MM.1S (cell line): ENCODE measurements around the gene LOX.

Experiments used
- DNase-seq: peaks from one replicate; pipeline ENCODE4 v3.0.0-alpha.2; 2015
- H2AFZ ChIP-seq: fragments of 300-600 bp; sonication (generic); 2 replicates; pipeline ENCODE4 v1.6.0; 2016; ENCODE audit warnings: antibody characterized with exemption, low read length
- H3F3A ChIP-seq: fragments of 300-600 bp; sonication (generic); 2 replicates; pipeline ENCODE4 v1.6.1; 2016; ENCODE audit warnings: mild to moderate bottlenecking, antibody characterized with exemption, low read length, moderate library complexity, mixed read lengths; ENCODE audit not compliant: insufficient read depth
- H3K27ac ChIP-seq: fragments of 300-600 bp; sonication (generic); 2 replicates; pipeline ENCODE4 v1.5.1; 2016; ENCODE audit warnings: mild to moderate bottlenecking, low read length
- H3K27me3 ChIP-seq: fragments of 300-600 bp; sonication (generic); replicated peaks from 2 replicates; pipeline ENCODE4 v1.6.0; 2016; ENCODE audit warnings: low read length; ENCODE audit not compliant: insufficient read depth
- H3K36me3 ChIP-seq: fragments of 300-600 bp; sonication (generic); replicated peaks from 2 replicates; pipeline ENCODE4 v1.6.1; 2016; ENCODE audit warnings: mild to moderate bottlenecking, low read length, mixed read lengths; ENCODE audit not compliant: insufficient read depth
- H3K4me1 ChIP-seq: fragments of 300-600 bp; sonication (generic); 2 replicates; pipeline ENCODE4 v1.6.1; 2016; ENCODE audit warnings: low read length, mixed read lengths
- H3K4me2 ChIP-seq: fragments of 300-600 bp; sonication (generic); 2 replicates; pipeline ENCODE4 v1.6.0; 2016; ENCODE audit warnings: low read depth, low read length
- H3K4me3 ChIP-seq: fragments of 300-600 bp; sonication (generic); 2 replicates; pipeline ENCODE4 v1.5.1; 2016; ENCODE audit warnings: low read length, mixed read lengths
- H3K79me2 ChIP-seq: fragments of 300-600 bp; sonication (generic); 2 replicates; pipeline ENCODE4 v1.6.1; 2016; ENCODE audit warnings: mixed run types, low read length, mixed read lengths
- H3K9ac ChIP-seq: fragments of 300-600 bp; sonication (generic); 2 replicates; pipeline ENCODE4 v1.6.1; 2016; ENCODE audit warnings: low read length, mixed read lengths
- H3K9me2 ChIP-seq: fragments of 300-600 bp; sonication (generic); replicated peaks from 2 replicates; pipeline ENCODE4 v1.6.1; 2016; ENCODE audit warnings: mild to moderate bottlenecking, low read length, mixed read lengths; ENCODE audit not compliant: insufficient read depth
- H3K9me3 ChIP-seq: fragments of 300-600 bp; sonication (generic); replicated peaks from 2 replicates; pipeline ENCODE4 v1.6.1; 2016; ENCODE audit warnings: mild to moderate bottlenecking, low read length, mixed read lengths; ENCODE audit not compliant: insufficient read depth
- H4K20me1 ChIP-seq: fragments of 300-600 bp; sonication (generic); 2 replicates; pipeline ENCODE4 v1.6.1; 2016; ENCODE audit warnings: mild to moderate bottlenecking, low read length, moderate library complexity, mixed read lengths; ENCODE audit not compliant: insufficient read depth
- EZH2 ChIP-seq: fragments of 300-600 bp; sonication (generic); optimal IDR thresholded peaks from 2 replicates; pipeline ENCODE3; 2017; ENCODE audit warnings: low read depth, mild to moderate bottlenecking, antibody characterized with exemption, low read length, mixed read lengths
- EZH2phosphoT487 ChIP-seq: fragments of 300-600 bp; sonication (generic); IDR thresholded peaks from 2 replicates; pipeline ENCODE4 v1.6.1; 2018; ENCODE audit warnings: antibody characterized with exemption, low read length
- TF ChIP-seq, protein P1 (sequence below): fragments of 300-600 bp; sonication (generic); IDR thresholded peaks from 2 replicates; pipeline ENCODE4 v1.5.1; 2016; ENCODE audit warnings: antibody characterized with exemption, low read length, mixed read lengths

The LOX gene

DNA sequence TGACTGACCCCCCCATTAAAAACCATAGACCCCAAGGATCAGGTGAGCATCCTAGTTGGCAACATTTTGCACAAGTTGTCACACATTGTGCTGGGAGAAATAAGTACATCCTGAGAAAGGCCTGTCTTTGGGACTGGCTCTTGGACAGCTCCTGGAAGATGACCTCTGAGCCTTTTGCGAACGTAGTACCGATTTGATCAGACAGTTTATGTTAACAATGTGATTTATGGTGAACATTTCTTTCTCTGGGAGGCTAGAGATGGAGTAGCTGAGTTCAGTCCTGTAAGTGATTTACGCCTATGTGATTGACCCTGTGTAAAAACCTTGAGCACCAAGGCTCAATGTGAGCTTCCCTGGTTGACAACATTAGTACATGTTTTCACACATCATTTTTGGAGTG is 41.7 kb downstream of the LOX start:
- no peaks in the 10 kb centered on the region for H3K36me3 ChIP-seq
- no peaks in the 10 kb centered on the region for H3K27me3 ChIP-seq
- no peak for DNase-seq
- H3K9me3 ChIP-seq = no peaks in the 10 kb centered on the region
- H3K27ac ChIP-seq = no peak overlapping the region
- H3K4me2 ChIP-seq = no peak overlapping the region
- H3F3A ChIP-seq = no peaks in the 10 kb centered on the region
- TF ChIP-seq, protein P1, sequence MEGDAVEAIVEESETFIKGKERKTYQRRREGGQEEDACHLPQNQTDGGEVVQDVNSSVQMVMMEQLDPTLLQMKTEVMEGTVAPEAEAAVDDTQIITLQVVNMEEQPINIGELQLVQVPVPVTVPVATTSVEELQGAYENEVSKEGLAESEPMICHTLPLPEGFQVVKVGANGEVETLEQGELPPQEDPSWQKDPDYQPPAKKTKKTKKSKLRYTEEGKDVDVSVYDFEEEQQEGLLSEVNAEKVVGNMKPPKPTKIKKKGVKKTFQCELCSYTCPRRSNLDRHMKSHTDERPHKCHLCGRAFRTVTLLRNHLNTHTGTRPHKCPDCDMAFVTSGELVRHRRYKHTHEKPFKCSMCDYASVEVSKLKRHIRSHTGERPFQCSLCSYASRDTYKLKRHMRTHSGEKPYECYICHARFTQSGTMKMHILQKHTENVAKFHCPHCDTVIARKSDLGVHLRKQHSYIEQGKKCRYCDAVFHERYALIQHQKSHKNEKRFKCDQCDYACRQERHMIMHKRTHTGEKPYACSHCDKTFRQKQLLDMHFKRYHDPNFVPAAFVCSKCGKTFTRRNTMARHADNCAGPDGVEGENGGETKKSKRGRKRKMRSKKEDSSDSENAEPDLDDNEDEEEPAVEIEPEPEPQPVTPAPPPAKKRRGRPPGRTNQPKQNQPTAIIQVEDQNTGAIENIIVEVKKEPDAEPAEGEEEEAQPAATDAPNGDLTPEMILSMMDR = no peak
- TF ChIP-seq EZH2 (no peak), EZH2phosphoT487 (no peak)
- H3K4me1 ChIP-seq = no peaks in the 10 kb centered on the region
- no peaks in the 10 kb centered on the region for H3K9me2 ChIP-seq
- H3K9ac ChIP-seq = no peak overlapping the region
- H2AFZ ChIP-seq = no peak overlapping the region
- H3K4me3 ChIP-seq = no peak overlapping the region
- no peaks in the 10 kb centered on the region for H4K20me1 ChIP-seq
- no peaks in the 10 kb centered on the region for H3K79me2 ChIP-seq

DNA sequence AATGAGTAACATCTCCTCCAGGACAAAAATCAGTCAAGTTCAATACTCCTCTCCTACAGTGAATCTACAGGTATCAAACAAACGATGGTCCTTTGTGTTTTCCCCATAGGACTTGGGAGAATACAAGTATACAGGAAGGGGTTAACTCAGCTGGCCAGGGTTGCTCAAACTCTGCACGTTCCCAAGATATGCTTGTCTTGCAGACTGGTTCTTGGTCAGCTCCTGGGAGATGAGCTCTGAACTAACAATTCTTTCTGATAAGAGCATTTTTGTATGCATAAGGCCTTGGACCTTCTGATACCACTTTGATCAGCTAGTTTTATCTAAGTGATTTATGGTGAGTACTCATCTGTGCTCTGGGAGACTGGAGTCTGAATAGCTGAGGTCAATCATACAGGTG is 42.1 kb downstream of the LOX start:
- Histone ChIP-seq H3F3A (no peaks in the 10 kb centered on the region), H3K36me3 (no peaks in the 10 kb centered on the region), H3K9me2 (no peaks in the 10 kb centered on the region), H4K20me1 (no peaks in the 10 kb centered on the region), H3K4me3 (no peak overlapping the region), H2AFZ (no peak overlapping the region), H3K4me1 (no peaks in the 10 kb centered on the region), H3K4me2 (no peak overlapping the region), H3K9ac (no peak overlapping the region), H3K9me3 (no peaks in the 10 kb centered on the region), H3K27me3 (no peaks in the 10 kb centered on the region), H3K79me2 (no peaks in the 10 kb centered on the region), H3K27ac (no peak overlapping the region)
- no peak for DNase-seq
- TF ChIP-seq EZH2 = no peak
- TF ChIP-seq, protein P1 = no peak
- no peak for TF ChIP-seq EZH2phosphoT487

DNA sequence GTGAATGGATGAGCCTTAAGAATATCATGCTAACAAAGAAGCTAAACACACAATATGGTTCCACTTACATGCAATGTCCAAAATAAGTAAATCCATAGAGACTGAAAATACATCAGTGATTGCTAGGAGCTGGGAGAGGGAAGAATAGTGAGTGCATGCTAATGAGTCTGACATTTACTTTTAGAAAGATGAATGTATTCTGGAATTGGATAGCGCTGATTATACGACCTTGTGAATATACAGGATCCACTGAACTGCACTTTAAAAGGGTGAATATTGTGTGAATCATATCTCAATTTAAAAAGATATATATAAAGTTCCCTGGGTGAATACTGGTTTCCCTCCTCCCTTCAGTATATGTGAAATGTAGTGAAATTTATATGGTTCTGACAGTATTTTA is 46.2 kb downstream of the LOX start:
- TF ChIP-seq, protein P1 = no peak
- TF ChIP-seq EZH2 = no peak
- TF ChIP-seq EZH2phosphoT487 = no peak
- Histone ChIP-seq H3K36me3 (no peaks in the 10 kb centered on the region), H4K20me1 (no peaks in the 10 kb centered on the region), H3K4me3 (no peak overlapping the region), H3K9me2 (no peaks in the 10 kb centered on the region), H3K4me1 (no peaks in the 10 kb centered on the region), H3K27ac (no peak overlapping the region), H3K27me3 (no peaks in the 10 kb centered on the region), H2AFZ (no peak overlapping the region), H3K79me2 (no peaks in the 10 kb centered on the region), H3K4me2 (no peak overlapping the region), H3K9ac (no peak overlapping the region), H3F3A (no peaks in the 10 kb centered on the region), H3K9me3 (no peaks in the 10 kb centered on the region)
- DNase-seq = no peak
